MM.1S (cell line): ENCODE measurements around the gene EXTL1.

Source experiments
- DNase-seq: peaks from one replicate; pipeline ENCODE4 v3.0.0-alpha.2; 2015
- H2AFZ ChIP-seq: fragments of 300-600 bp; sonication (generic); 2 replicates; pipeline ENCODE4 v1.6.0; 2016; ENCODE audit warnings: antibody characterized with exemption, low read length
- H3F3A ChIP-seq: fragments of 300-600 bp; sonication (generic); 2 replicates; pipeline ENCODE4 v1.6.1; 2016; ENCODE audit warnings: mild to moderate bottlenecking, antibody characterized with exemption, low read length, moderate library complexity, mixed read lengths; ENCODE audit not compliant: insufficient read depth
- H3K27ac ChIP-seq: fragments of 300-600 bp; sonication (generic); 2 replicates; pipeline ENCODE4 v1.5.1; 2016; ENCODE audit warnings: mild to moderate bottlenecking, low read length
- H3K27me3 ChIP-seq: fragments of 300-600 bp; sonication (generic); replicated peaks from 2 replicates; pipeline ENCODE4 v1.6.0; 2016; ENCODE audit warnings: low read length; ENCODE audit not compliant: insufficient read depth
- H3K36me3 ChIP-seq: fragments of 300-600 bp; sonication (generic); replicated peaks from 2 replicates; pipeline ENCODE4 v1.6.1; 2016; ENCODE audit warnings: mild to moderate bottlenecking, low read length, mixed read lengths; ENCODE audit not compliant: insufficient read depth
- H3K4me1 ChIP-seq: fragments of 300-600 bp; sonication (generic); 2 replicates; pipeline ENCODE4 v1.6.1; 2016; ENCODE audit warnings: low read length, mixed read lengths
- H3K4me2 ChIP-seq: fragments of 300-600 bp; sonication (generic); 2 replicates; pipeline ENCODE4 v1.6.0; 2016; ENCODE audit warnings: low read depth, low read length
- H3K4me3 ChIP-seq: fragments of 300-600 bp; sonication (generic); 2 replicates; pipeline ENCODE4 v1.5.1; 2016; ENCODE audit warnings: low read length, mixed read lengths
- H3K79me2 ChIP-seq: fragments of 300-600 bp; sonication (generic); 2 replicates; pipeline ENCODE4 v1.6.1; 2016; ENCODE audit warnings: mixed run types, low read length, mixed read lengths
- H3K9ac ChIP-seq: fragments of 300-600 bp; sonication (generic); 2 replicates; pipeline ENCODE4 v1.6.1; 2016; ENCODE audit warnings: low read length, mixed read lengths
- H3K9me2 ChIP-seq: fragments of 300-600 bp; sonication (generic); replicated peaks from 2 replicates; pipeline ENCODE4 v1.6.1; 2016; ENCODE audit warnings: mild to moderate bottlenecking, low read length, mixed read lengths; ENCODE audit not compliant: insufficient read depth
- H3K9me3 ChIP-seq: fragments of 300-600 bp; sonication (generic); replicated peaks from 2 replicates; pipeline ENCODE4 v1.6.1; 2016; ENCODE audit warnings: mild to moderate bottlenecking, low read length, mixed read lengths; ENCODE audit not compliant: insufficient read depth
- H4K20me1 ChIP-seq: fragments of 300-600 bp; sonication (generic); 2 replicates; pipeline ENCODE4 v1.6.1; 2016; ENCODE audit warnings: mild to moderate bottlenecking, low read length, moderate library complexity, mixed read lengths; ENCODE audit not compliant: insufficient read depth
- CTCF ChIP-seq: fragments of 300-600 bp; sonication (generic); IDR thresholded peaks from 2 replicates; pipeline ENCODE4 v1.5.1; 2016; ENCODE audit warnings: antibody characterized with exemption, low read length, mixed read lengths
- EZH2 ChIP-seq: fragments of 300-600 bp; sonication (generic); optimal IDR thresholded peaks from 2 replicates; pipeline ENCODE3; 2017; ENCODE audit warnings: low read depth, mild to moderate bottlenecking, antibody characterized with exemption, low read length, mixed read lengths
- EZH2phosphoT487 ChIP-seq: fragments of 300-600 bp; sonication (generic); IDR thresholded peaks from 2 replicates; pipeline ENCODE4 v1.6.1; 2018; ENCODE audit warnings: antibody characterized with exemption, low read length

Gene EXTL1

GRCh38 chr1:26029864-26030481 is 8.4 kb downstream of the EXTL1 start:
- no peak for DNase-seq
- Histone ChIP-seq H3K4me1 (0 out of 2 replicates have a peak, but pooled peaks cover 3% of the 10 kb centered on the region), H3F3A (no peaks in the 10 kb centered on the region), H3K4me3 (no peak overlapping the region), H4K20me1 (no peaks in the 10 kb centered on the region), H3K4me2 (no peak overlapping the region), H3K36me3 (no peaks in the 10 kb centered on the region), H3K27me3 (peaks cover 55% of the 10 kb centered on the region), H3K9me3 (no peaks in the 10 kb centered on the region), H3K27ac (no peak overlapping the region), H3K9ac (no peak overlapping the region), H2AFZ (no peak overlapping the region), H3K9me2 (no peaks in the 10 kb centered on the region), H3K79me2 (no peaks in the 10 kb centered on the region)
- TF ChIP-seq EZH2phosphoT487 (no peak), EZH2 (no peak), CTCF (no peak)

GRCh38 chr1:26031196-26031595 is 9.6 kb downstream of the EXTL1 start:
- H4K20me1 ChIP-seq, result no peaks in the 10 kb centered on the region
- H3K4me2 ChIP-seq, result no peak overlapping the region
- H3F3A ChIP-seq, result no peaks in the 10 kb centered on the region
- H2AFZ ChIP-seq, result no peak overlapping the region
- no peak overlapping the region for H3K9ac ChIP-seq
- no peaks in the 10 kb centered on the region for H3K9me2 ChIP-seq
- DNase-seq, result no peak
- H3K9me3 ChIP-seq, result no peaks in the 10 kb centered on the region
- no peaks in the 10 kb centered on the region for H3K79me2 ChIP-seq
- TF ChIP-seq EZH2 (no peak), EZH2phosphoT487 (no peak)
- no peak overlapping the region for H3K4me3 ChIP-seq
- no peak overlapping the region for H3K27ac ChIP-seq
- H3K27me3 ChIP-seq, result peaks cover 51% of the 10 kb centered on the region
- no peaks in the 10 kb centered on the region for H3K36me3 ChIP-seq
- H3K4me1 ChIP-seq, result 0 out of 2 replicates have a peak, but pooled peaks cover 3% of the 10 kb centered on the region

- H3K4me3 ChIP-seq, result no peak overlapping the region
- H3K4me2 ChIP-seq, result no peak overlapping the region
Measured at GRCh38 chr1:26031611-26032220, 10.1 kb downstream of the EXTL1 start.

GRCh38 chr1:26032656-26033357 is 11.2 kb downstream of the EXTL1 start:
- Histone ChIP-seq H4K20me1 (no peaks in the 10 kb centered on the region), H3K9me2 (no peaks in the 10 kb centered on the region), H2AFZ (no peak overlapping the region), H3K4me3 (no peak overlapping the region), H3K9me3 (no peaks in the 10 kb centered on the region), H3K4me1 (0 out of 2 replicates have a peak, but pooled peaks cover 3% of the 10 kb centered on the region), H3K27ac (no peak overlapping the region), H3K4me2 (no peak overlapping the region), H3F3A (no peaks in the 10 kb centered on the region), H3K36me3 (no peaks in the 10 kb centered on the region), H3K79me2 (no peaks in the 10 kb centered on the region), H3K27me3 (peaks cover 51% of the 10 kb centered on the region), H3K9ac (no peak overlapping the region)
- DNase-seq, result no peak
- TF ChIP-seq CTCF, result no peak
- TF ChIP-seq EZH2, result no peak
- TF ChIP-seq EZH2phosphoT487, result no peak

More at GRCh38 chr1:26031611-26032220, 10.1 kb downstream of the EXTL1 start:
- Histone ChIP-seq H3K36me3 (no peaks in the 10 kb centered on the region), H4K20me1 (no peaks in the 10 kb centered on the region), H3K9ac (no peak overlapping the region), H2AFZ (no peak overlapping the region), H3K4me1 (0 out of 2 replicates have a peak, but pooled peaks cover 3% of the 10 kb centered on the region), H3F3A (no peaks in the 10 kb centered on the region), H3K27me3 (peaks cover 51% of the 10 kb centered on the region), H3K79me2 (no peaks in the 10 kb centered on the region), H3K27ac (no peak overlapping the region), H3K9me3 (no peaks in the 10 kb centered on the region), H3K9me2 (no peaks in the 10 kb centered on the region)
- no peak for DNase-seq
- TF ChIP-seq EZH2 (no peak), EZH2phosphoT487 (no peak)
